Keratinocyte (primary cell): Measurements from ENCODE around the gene PPP2R5C. TPM values are rescaled to one million over a fixed set of nuclear protein-coding genes. Genes with fewer than 3 reads are reported as not detected.

ENCODE experiments used
- DNase-seq: peaks from one replicate; pipeline ENCODE4 v3.0.0-alpha.2; 2011; ENCODE audit warnings: low read depth, missing footprints, low spot score
- FAIRE-seq: peaks from 2 replicates; lab custom pipeline; 2011; peaks lifted over from hg19 to GRCh38; lab: Jason Lieb, UNC
- H2AFZ ChIP-seq: 2 replicates; pipeline ENCODE4 v1.6.0; 2012; ENCODE audit warnings: low read length, control low read depth, inconsistent platforms; ENCODE audit not compliant: control insufficient read depth
- H3K27ac ChIP-seq: 2 replicates; pipeline ENCODE4 v1.5.1; 2011; ENCODE audit warnings: low read length; ENCODE audit not compliant: control insufficient read depth, insufficient read depth
- H3K27me3 ChIP-seq: 3 replicates; pipeline ENCODE4 v1.6.0; 2011; ENCODE audit warnings: low read length; ENCODE audit not compliant: control insufficient read depth, insufficient read depth; ENCODE audit errors: extremely low read depth
- H3K36me3 ChIP-seq, 2 experiments: 2 replicates in 1 of 2; 3 replicates in 1 of 2; pipeline ENCODE4 v1.5.1; 2011; ENCODE audit warnings: low read length in 2 of 2, mild to moderate bottlenecking in 1 of 2; ENCODE audit not compliant: control insufficient read depth in 2 of 2, insufficient read depth in 2 of 2; ENCODE audit errors: extremely low read depth in 1 of 2
- H3K4me1 ChIP-seq: 3 replicates; pipeline ENCODE4 v1.5.1; 2011; ENCODE audit warnings: low read length; ENCODE audit not compliant: control insufficient read depth, insufficient read depth; ENCODE audit errors: extremely low read depth
- H3K4me2 ChIP-seq: 3 replicates; pipeline ENCODE4 v1.6.0; 2011; ENCODE audit warnings: low read depth, low read length; ENCODE audit not compliant: control insufficient read depth, insufficient read depth; ENCODE audit errors: extremely low read depth
- H3K4me3 ChIP-seq, 3 experiments: fragments of 200-600 bp in 1 of 3; sonication (generic) in 1 of 3; 2 replicates in 2 of 3; 3 replicates in 1 of 3; pipeline ENCODE4 v1.5.1; 2011 to 2016; ENCODE audit warnings: low read length in 3 of 3, mild to moderate bottlenecking in 3 of 3, control low read depth in 2 of 3, inconsistent platforms in 1 of 3, low read depth in 1 of 3, mixed read lengths in 1 of 3, mixed run types in 1 of 3, moderate library complexity in 1 of 3; ENCODE audit not compliant: control insufficient read depth in 2 of 3, insufficient read depth in 2 of 3; ENCODE audit errors: extremely low read depth in 1 of 3
- H3K79me2 ChIP-seq: 2 replicates; pipeline ENCODE4 v1.6.0; 2012; ENCODE audit warnings: low read length; ENCODE audit not compliant: control insufficient read depth, insufficient read depth
- H3K9ac ChIP-seq: 3 replicates; pipeline ENCODE4 v1.6.0; 2011; ENCODE audit warnings: low read length; ENCODE audit not compliant: control insufficient read depth, insufficient read depth; ENCODE audit errors: extremely low read depth
- H3K9me1 ChIP-seq: 3 replicates; pipeline ENCODE4 v1.6.0; 2011; ENCODE audit warnings: low read length; ENCODE audit not compliant: control insufficient read depth, insufficient read depth; ENCODE audit errors: extremely low read depth
- H3K9me3 ChIP-seq: 2 replicates; pipeline ENCODE4 v1.5.1; 2012; ENCODE audit warnings: low read depth, low read length; ENCODE audit not compliant: control insufficient read depth
- H4K20me1 ChIP-seq: 3 replicates; pipeline ENCODE4 v1.6.0; 2011; ENCODE audit warnings: low read length; ENCODE audit not compliant: control insufficient read depth, insufficient read depth; ENCODE audit errors: extremely low read depth
- EZH2 ChIP-seq: IDR thresholded peaks from one replicate; pipeline ENCODE4 v1.6.1; 2012; ENCODE audit warnings: inconsistent platforms, mild to moderate bottlenecking, low read length, moderate library complexity
- dilution Hi-C: fragments of 300-500 bp; cut with MboI; formaldehyde crosslinking; loops from one replicate; pipeline ENCODE4 v1.7.0; 2020; ENCODE audit warnings: low sequenced_read_pairs; ENCODE audit not compliant: extremely low pct_ligation_motif_present
- polyA plus RNA-seq, 5 experiments: library from polyadenylated mRNA; depleted of rRNA in 3 of 5; stranded (reverse) in 3 of 5; stranded (forward) in 1 of 5; unstranded in 1 of 5; fragments of >200 nt; gene quantifications; 1 replicate in 1 of 5; 2 replicates in 3 of 5; 3 replicates in 1 of 5; pipeline versions ENCODE4 v1.2.1 to v1.2.3, GENCODE V29; 2011 to 2012; ENCODE audit warnings: missing spikeins in 2 of 5, low read depth in 1 of 5, low replicate concordance in 1 of 5
- TF ChIP-seq, protein P1 (sequence below), 3 experiments: IDR thresholded peaks in 1 of 3; conservative IDR thresholded peaks in 1 of 3; optimal IDR thresholded peaks in 1 of 3; 2 replicates in 2 of 3; 3 replicates in 1 of 3; pipeline versions ENCODE3 to v1.5.1; 2011; ENCODE audit warnings: low read length in 3 of 3, mild to moderate bottlenecking in 3 of 3, moderate library complexity in 2 of 3, control low read depth in 1 of 3, inconsistent platforms in 1 of 3; ENCODE audit not compliant: insufficient read depth in 2 of 3; ENCODE audit errors: extremely low read depth in 1 of 3

Gene PPP2R5C
- polyA plus RNA-seq, 1 donor (not counting 4 experiments of a cell fraction or from before 2014, with no cell fraction given) = 105 TPM

DNA sequence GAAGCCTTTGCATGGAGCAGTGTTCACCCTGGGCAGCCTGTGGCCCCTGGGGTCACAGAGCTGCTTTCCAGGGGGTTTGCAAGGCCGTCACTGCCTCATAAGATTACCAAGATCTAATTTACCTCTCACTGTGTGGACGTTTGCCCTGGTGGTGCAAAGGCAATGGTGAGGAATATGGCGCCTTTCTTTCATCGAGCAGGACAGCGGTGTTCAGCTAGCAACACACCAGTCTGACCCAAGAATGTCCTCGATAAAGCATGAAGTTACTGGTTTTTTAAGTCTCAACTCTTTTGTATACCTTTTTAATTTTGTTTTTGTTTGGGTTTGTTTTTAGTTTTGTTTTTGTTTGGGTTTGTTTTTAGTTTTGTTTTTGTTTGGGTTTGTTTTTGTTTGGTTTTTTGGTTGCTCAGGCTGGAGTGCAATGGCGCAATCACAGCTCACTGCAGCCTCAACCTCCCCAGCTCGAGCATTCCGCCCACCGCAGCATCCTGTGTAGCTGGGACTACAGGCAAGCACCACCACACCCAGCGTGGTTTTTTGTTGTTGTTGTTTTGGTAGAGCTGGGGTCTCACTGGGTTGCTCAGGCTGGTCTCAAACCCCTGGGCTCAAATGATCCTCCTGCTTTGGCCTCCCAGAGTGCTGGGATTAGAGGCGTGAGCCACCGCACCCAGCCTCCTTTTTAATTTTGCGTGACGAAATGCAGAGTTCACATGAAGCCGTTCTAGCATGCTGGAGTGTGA lies 57.9 kb downstream of the PPP2R5C start:
- peaks cover 14% of the 10 kb centered on the region for H3K4me1 ChIP-seq
- H3K79me2 ChIP-seq = peaks cover 84% of the 10 kb centered on the region
- no peaks in the 10 kb centered on the region for H3K9me3 ChIP-seq
- no peaks in the 10 kb centered on the region for H3K27me3 ChIP-seq
- no peak overlapping the region for H2AFZ ChIP-seq
- no peak for FAIRE-seq
- no peak overlapping the region for H3K27ac ChIP-seq
- no peak overlapping the region for H3K4me2 ChIP-seq
- dilution Hi-C loops = no loop called here
- H3K9ac ChIP-seq = no peak overlapping the region
- peaks cover 3% of the 10 kb centered on the region for H4K20me1 ChIP-seq
- H3K4me3 ChIP-seq = no peak overlapping the region
- no peak for DNase-seq
- TF ChIP-seq, protein P1, sequence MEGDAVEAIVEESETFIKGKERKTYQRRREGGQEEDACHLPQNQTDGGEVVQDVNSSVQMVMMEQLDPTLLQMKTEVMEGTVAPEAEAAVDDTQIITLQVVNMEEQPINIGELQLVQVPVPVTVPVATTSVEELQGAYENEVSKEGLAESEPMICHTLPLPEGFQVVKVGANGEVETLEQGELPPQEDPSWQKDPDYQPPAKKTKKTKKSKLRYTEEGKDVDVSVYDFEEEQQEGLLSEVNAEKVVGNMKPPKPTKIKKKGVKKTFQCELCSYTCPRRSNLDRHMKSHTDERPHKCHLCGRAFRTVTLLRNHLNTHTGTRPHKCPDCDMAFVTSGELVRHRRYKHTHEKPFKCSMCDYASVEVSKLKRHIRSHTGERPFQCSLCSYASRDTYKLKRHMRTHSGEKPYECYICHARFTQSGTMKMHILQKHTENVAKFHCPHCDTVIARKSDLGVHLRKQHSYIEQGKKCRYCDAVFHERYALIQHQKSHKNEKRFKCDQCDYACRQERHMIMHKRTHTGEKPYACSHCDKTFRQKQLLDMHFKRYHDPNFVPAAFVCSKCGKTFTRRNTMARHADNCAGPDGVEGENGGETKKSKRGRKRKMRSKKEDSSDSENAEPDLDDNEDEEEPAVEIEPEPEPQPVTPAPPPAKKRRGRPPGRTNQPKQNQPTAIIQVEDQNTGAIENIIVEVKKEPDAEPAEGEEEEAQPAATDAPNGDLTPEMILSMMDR (optimal IDR thresholded peaks at IDR 0.05 in 1 of 3, IDR thresholded peaks at IDR 0.05 in 1 of 3, conservative IDR thresholded peaks at IDR 0.05 in 1 of 3; ENCODE audit: extremely low read depth in 1 of 3, insufficient read depth in 2 of 3, low read length in 3 of 3) = no peak
- no peak for TF ChIP-seq EZH2
- H3K9me1 ChIP-seq = peaks cover 2% of the 10 kb centered on the region
- H3K36me3 ChIP-seq = peaks cover 4 to 10% of the 10 kb centered on the region in 2 experiments

DNA sequence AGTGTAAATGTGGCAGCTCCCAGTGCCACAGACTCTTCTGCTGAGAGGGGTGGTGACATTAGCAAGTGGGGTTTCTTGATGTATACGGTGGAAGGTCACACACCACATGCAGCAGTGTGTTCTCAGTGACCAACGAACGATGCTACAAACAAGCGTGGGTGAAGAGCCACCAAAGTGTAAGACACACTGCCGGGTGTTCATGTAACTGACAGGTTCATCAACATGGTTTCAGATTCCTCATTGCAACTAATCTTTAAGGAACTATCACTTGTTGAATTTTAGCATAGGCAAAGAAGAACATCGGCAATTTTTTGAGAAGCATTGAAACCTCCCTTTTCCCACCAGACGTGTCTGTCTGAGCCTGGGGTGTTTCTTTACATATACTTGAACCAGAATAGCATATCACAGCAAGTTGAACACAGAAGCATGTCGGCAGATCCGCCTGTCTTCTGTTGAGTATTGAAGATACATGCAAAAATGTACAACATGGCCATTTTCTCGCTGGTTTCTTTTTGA lies 58.8 kb downstream of the PPP2R5C start:
- FAIRE-seq = no peak

More for the DNA sequence above, 58.8 kb downstream of the PPP2R5C start:
- peaks cover 23% of the 10 kb centered on the region for H3K4me1 ChIP-seq
- H3K9me3 ChIP-seq = no peaks in the 10 kb centered on the region
- H3K27ac ChIP-seq = no peak overlapping the region
- dilution Hi-C loops = no loop called here
- peaks cover 3% of the 10 kb centered on the region for H4K20me1 ChIP-seq
- no peak overlapping the region for H3K4me2 ChIP-seq
- no peak overlapping the region for H2AFZ ChIP-seq
- H3K4me3 ChIP-seq = no peak overlapping the region
- no peak for DNase-seq
- H3K79me2 ChIP-seq = peaks cover 83% of the 10 kb centered on the region
- H3K9me1 ChIP-seq = peaks cover 2% of the 10 kb centered on the region
- TF ChIP-seq EZH2 = no peak
- TF ChIP-seq, protein P1 (optimal IDR thresholded peaks at IDR 0.05 in 1 of 3, IDR thresholded peaks at IDR 0.05 in 1 of 3, conservative IDR thresholded peaks at IDR 0.05 in 1 of 3; ENCODE audit: extremely low read depth in 1 of 3, insufficient read depth in 2 of 3, low read length in 3 of 3) = no peak
- no peak overlapping the region for H3K9ac ChIP-seq
- peaks cover 0 to 10% of the 10 kb centered on the region in 2 experiments for H3K36me3 ChIP-seq
- no peaks in the 10 kb centered on the region for H3K27me3 ChIP-seq
